K562 (cell line): ENCODE results near the gene STXBP6. TPM values are rescaled to one million over a fixed set of nuclear protein-coding genes. Genes with fewer than 3 reads are reported as not detected.

Experiments used
- ATAC-seq: fragments of 200-7000 bp; cut with Tn5 transposase; 3 replicates; pipeline ENCODE4 v1.9.1; 2020; ENCODE audit warnings: moderate library complexity
- BruUV-seq: library from RNA; stranded (reverse); fragments of 400-500 nt; replicated peaks from 2 replicates; lab custom pipeline; 2021; lab: Mats Ljungman, UMichigan
- CTCF ChIA-PET: fragments of 300-600 bp; formaldehyde crosslinking; extraction: SDS; loops from one replicate; lab custom pipeline; 2021; ENCODE audit warnings: low intra/inter-chr PET ratio; lab: Yijun Ruan, JAX
- POLR2A ChIA-PET: fragments of 300-600, 350-650 bp; sonication (Branson Sonifier 250); formaldehyde crosslinking; extraction: SDS; loops from one replicate; lab custom pipeline; 2021; ENCODE audit warnings: antibody characterized with exemption, inconsistent platforms; lab: Yijun Ruan, JAX
- DNase-seq, 4 experiments: peaks; one replicate each; pipeline versions ENCODE4 v3.0.0 to v3.0.0-alpha.2; 2011 to 2018; ENCODE audit warnings: low spot score in 3 of 4, mixed read lengths in 3 of 4; ENCODE audit errors: extremely low read depth in 1 of 4
- FAIRE-seq: peaks from 2 replicates; lab custom pipeline; 2011; peaks lifted over from hg19 to GRCh38; lab: Jason Lieb, UNC
- H2AFZ ChIP-seq: 2 replicates; pipeline ENCODE4 v1.6.0; 2011; ENCODE audit warnings: low read depth, low read length, control low read depth, inconsistent platforms
- H3K27ac ChIP-seq: fragments of 200-600 bp; 3 replicates; pipeline ENCODE4 v1.8.0; 2011; ENCODE audit warnings: low read depth, mild to moderate bottlenecking, control low read depth, inconsistent platforms, low read length, moderate library complexity, mixed read lengths; ENCODE audit errors: extremely low read depth
- H3K27me3 ChIP-seq, 2 experiments: fragments of 300-600 bp in 1 of 2; 2 replicates in 1 of 2; 3 replicates in 1 of 2; pipeline versions ENCODE4 v1.6.0 to v1.8.0; 2011; ENCODE audit warnings: inconsistent platforms in 2 of 2, low read length in 2 of 2, mild to moderate bottlenecking in 1 of 2, mixed read lengths in 1 of 2, moderate library complexity in 1 of 2; ENCODE audit not compliant: control insufficient read depth in 2 of 2, insufficient read depth in 2 of 2
- H3K36me3 ChIP-seq: fragments of 300-600 bp; 3 replicates; pipeline ENCODE4 v1.8.0; 2011; ENCODE audit warnings: mild to moderate bottlenecking, low read length, inconsistent platforms; ENCODE audit not compliant: control insufficient read depth, insufficient read depth
- H3K4me1 ChIP-seq, 2 experiments: fragments of 200-600 bp in 1 of 2; replicated peaks in 1 of 2; 2 replicates in 1 of 2; 3 replicates in 1 of 2; pipeline versions ENCODE4 v1.5.1 to v1.8.0; 2011; ENCODE audit warnings: inconsistent platforms in 2 of 2, low read length in 2 of 2, mild to moderate bottlenecking in 1 of 2, mixed read lengths in 1 of 2, moderate library complexity in 1 of 2; ENCODE audit not compliant: control insufficient read depth in 2 of 2, insufficient read depth in 2 of 2
- H3K4me2 ChIP-seq: 2 replicates; pipeline ENCODE4 v1.6.1; 2011; ENCODE audit warnings: low read length, control low read depth, inconsistent platforms, mixed read lengths; ENCODE audit not compliant: insufficient read depth
- H3K4me3 ChIP-seq: fragments of 200-600 bp; sonication (generic), shearing (Covaris generic); 2 replicates; pipeline ENCODE4 v1.5.1; 2016; ENCODE audit warnings: control low read depth, inconsistent platforms
- H3K79me2 ChIP-seq: fragments of 200-600 bp; 3 replicates; pipeline ENCODE4 v1.8.0; 2011; ENCODE audit warnings: low read length, inconsistent platforms; ENCODE audit not compliant: control insufficient read depth, insufficient read depth
- H3K9ac ChIP-seq, 2 experiments: 2 replicates each; pipeline versions ENCODE4 v1.6.0 to v1.6.1; 2011; ENCODE audit warnings: low read depth in 2 of 2, low read length in 2 of 2, control low read depth in 1 of 2, inconsistent platforms in 1 of 2, mild to moderate bottlenecking in 1 of 2, mixed read lengths in 1 of 2; ENCODE audit not compliant: insufficient read depth in 1 of 2
- H3K9me1 ChIP-seq: one replicate; pipeline ENCODE4 v1.6.0; 2011; ENCODE audit warnings: inconsistent platforms, mild to moderate bottlenecking, low read length, moderate library complexity; ENCODE audit not compliant: control insufficient read depth, insufficient read depth
- H3K9me3 ChIP-seq: replicated peaks from 2 replicates; pipeline ENCODE4 v1.5.1; 2011; ENCODE audit warnings: low read depth, low read length, inconsistent platforms; ENCODE audit not compliant: control insufficient read depth, insufficient read depth
- H4K20me1 ChIP-seq: replicated peaks from 2 replicates; pipeline ENCODE4 v1.6.1; 2011; ENCODE audit warnings: low read length, inconsistent platforms, mixed read lengths; ENCODE audit not compliant: control insufficient read depth, insufficient read depth
- CREB3 ChIP-seq: fragments of 450-650 bp; conservative IDR thresholded peaks from 2 replicates; pipeline ENCODE4 v1.6.1; 2016; ENCODE audit warnings: missing genetic modification characterization, low read depth, mild to moderate bottlenecking, missing compliant biosample characterization, moderate library complexity
- CUX1 ChIP-seq: fragments of 200-800 bp; sonication (Bioruptor generic); IDR thresholded peaks from 2 replicates; pipeline ENCODE4 v1.6.1; 2016; ENCODE audit warnings: missing genetic modification characterization, missing compliant biosample characterization
- DIDO1 ChIP-seq: fragments of 450-650 bp; IDR thresholded peaks from 2 replicates; pipeline ENCODE4 v1.6.1; 2016; ENCODE audit warnings: low read depth, missing biosample characterization, missing genetic modification characterization
- EHMT2 ChIP-seq: fragments of 450-650 bp; IDR thresholded peaks from 2 replicates; pipeline ENCODE4 v1.6.1; 2018; ENCODE audit warnings: antibody characterized with exemption
- LARP7 ChIP-seq: fragments of 450-650 bp; IDR thresholded peaks from 2 replicates; pipeline ENCODE4 v1.6.1; 2016
- NFXL1 ChIP-seq: fragments of 450-650 bp; formaldehyde crosslinking; IDR thresholded peaks from 2 replicates; pipeline ENCODE4 v1.4.0; 2021; ENCODE audit warnings: mild to moderate bottlenecking
- POLR3G ChIP-seq: IDR thresholded peaks from 2 replicates; pipeline ENCODE4 v1.6.1; 2011; ENCODE audit not compliant: insufficient read length, insufficient replicate concordance; ENCODE audit errors: extremely low read depth
- TAF7 ChIP-seq: fragments of 450-650 bp; IDR thresholded peaks from 2 replicates; pipeline ENCODE4 v1.6.1; 2016; ENCODE audit warnings: missing genetic modification characterization, missing compliant biosample characterization
- USF1 ChIP-seq: sonication (generic); formaldehyde crosslinking; IDR thresholded peaks from 2 replicates; pipeline ENCODE4 v1.9.0; 2022; ENCODE audit warnings: mild to moderate bottlenecking, missing genetic modification reagents
- ZFP30 ChIP-seq: fragments of 250-450 bp; sonication (Bioruptor Pico); IDR thresholded peaks from 2 replicates; pipeline ENCODE4 v1.8.0; 2022; ENCODE audit warnings: moderate library complexity, mild to moderate bottlenecking, inconsistent platforms, borderline replicate concordance
- WGBS: fragments of 100-300 bp; shearing (Covaris generic); methylation state at CpG from one replicate; pipeline ENCODE4 v1.1.6; 2016; ENCODE audit warnings: low coverage, mixed read lengths; ENCODE audit not compliant: insufficient coverage; ENCODE audit errors: missing lambda C conversion rate; 5-methylcytosine and 5-hydroxymethylcytosine counted together
- in situ Hi-C: fragments of 300-500 bp; cut with MboI; formaldehyde crosslinking; loops from 4 replicates; pipeline ENCODE4 v1.15.0; 2018; ENCODE audit warnings: inconsistent platforms, mixed read lengths
- intact Hi-C: fragments of 100-400 bp; cut with micrococcal nuclease; formaldehyde crosslinking; loops from 2 replicates; pipeline ENCODE4 v1.14.2; 2022
- polyA plus RNA-seq, 8 experiments: library from polyadenylated mRNA; depleted of rRNA in 4 of 8; stranded (reverse) in 5 of 8; unstranded in 3 of 8; fragments of >200 nt; fragmentation: Nextera tagmentation in 2 of 8; fragmentation: Illumina TruSeq in 1 of 8; extraction: Ambion mirVana in 2 of 8; extraction: Trizol in 1 of 8; gene quantifications; 2 replicates each; pipeline versions ENCODE4 v1.2.1 to v1.2.3, GENCODE V29; 2011 to 2014; ENCODE audit warnings: inconsistent platforms in 1 of 8, missing spikeins in 1 of 8
- total RNA-seq, 7 experiments: library from RNA; depleted of rRNA in 6 of 7; stranded (reverse); fragments of >200 nt in 6 of 7; fragmentation: Illumina TruSeq in 2 of 7; extraction: Trizol in 2 of 7; gene quantifications; 2 replicates each; pipeline versions ENCODE4 v1.2.1 to v1.2.3, GENCODE V29; 2011 to 2021; ENCODE audit warnings: low replicate concordance in 1 of 7
- TF ChIP-seq, protein P1 (sequence below): fragments of 250-450 bp; sonication (Bioruptor Pico); IDR thresholded peaks from 2 replicates; pipeline ENCODE4 v1.5.1; 2021; ENCODE audit warnings: mild to moderate bottlenecking
- TF ChIP-seq, protein P2 (sequence below), 2 experiments: fragments of 200-800 bp in 1 of 2; sonication (Bioruptor generic) in 1 of 2; sonication (generic) in 1 of 2; formaldehyde crosslinking in 1 of 2; IDR thresholded peaks in 1 of 2; conservative IDR thresholded peaks in 1 of 2; 2 replicates each; pipeline versions ENCODE4 v1.5.0 to v1.6.1; 2016 to 2020; ENCODE audit warnings: missing compliant biosample characterization in 1 of 2, missing genetic modification characterization in 1 of 2, missing genetic modification reagents in 1 of 2

The STXBP6 gene
- total and polyA plus RNA-seq, 9 of the 15 experiments (the other 6 are each of a cell fraction or from before 2014, with no cell fraction given) = 0.27 to 0.89 (median 0.59) TPM

DNA sequence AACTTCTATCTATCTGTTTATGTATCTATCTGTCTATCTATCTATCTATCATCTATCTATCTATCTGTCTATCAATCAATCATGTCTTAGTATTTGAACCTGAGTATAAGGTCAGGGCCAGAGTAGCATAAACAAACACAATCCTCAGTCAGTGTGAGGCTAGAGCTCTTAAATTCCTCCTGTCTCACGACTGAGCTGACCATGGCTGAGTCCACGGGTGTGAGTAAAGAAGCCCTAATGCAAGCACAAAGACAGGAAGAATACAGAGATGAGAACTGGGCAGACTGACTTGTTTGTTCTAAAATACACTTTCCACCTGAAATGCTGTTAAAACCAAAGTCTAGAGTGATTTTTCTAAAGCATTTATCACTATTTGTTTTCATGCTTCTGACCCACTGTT lies 47.2 kb upstream of the STXBP6 start:
- no peak for DNase-seq
- ChIA-PET POLR2A (no interaction called here), CTCF (no interaction called here)
- Histone ChIP-seq H4K20me1 (no peaks in the 10 kb centered on the region), H3K27me3 (no peaks in the 10 kb centered on the region), H3K36me3 (no peaks in the 10 kb centered on the region), H3K79me2 (no peaks in the 10 kb centered on the region), H3K4me1 (no peaks in the 10 kb centered on the region), H3K4me3 (no peak overlapping the region), H3K9me1 (no peaks in the 10 kb centered on the region), H3K9me3 (no peaks in the 10 kb centered on the region), H2AFZ (no peak overlapping the region), H3K4me2 (no peak overlapping the region), H3K27ac (no peak overlapping the region), H3K9ac (no peak overlapping the region)
- no peak for ATAC-seq
- FAIRE-seq = no peak
- in situ Hi-C loops = no loop called here
- 0% methylated on average over 2 of the region's 2 CpGs for WGBS
- intact Hi-C loops = no loop called here
- no TSS peak for BruUV-seq
- TF ChIP-seq ZFP30 (CRISPR knock-in tag) = no peak
- TF ChIP-seq, protein P1, sequence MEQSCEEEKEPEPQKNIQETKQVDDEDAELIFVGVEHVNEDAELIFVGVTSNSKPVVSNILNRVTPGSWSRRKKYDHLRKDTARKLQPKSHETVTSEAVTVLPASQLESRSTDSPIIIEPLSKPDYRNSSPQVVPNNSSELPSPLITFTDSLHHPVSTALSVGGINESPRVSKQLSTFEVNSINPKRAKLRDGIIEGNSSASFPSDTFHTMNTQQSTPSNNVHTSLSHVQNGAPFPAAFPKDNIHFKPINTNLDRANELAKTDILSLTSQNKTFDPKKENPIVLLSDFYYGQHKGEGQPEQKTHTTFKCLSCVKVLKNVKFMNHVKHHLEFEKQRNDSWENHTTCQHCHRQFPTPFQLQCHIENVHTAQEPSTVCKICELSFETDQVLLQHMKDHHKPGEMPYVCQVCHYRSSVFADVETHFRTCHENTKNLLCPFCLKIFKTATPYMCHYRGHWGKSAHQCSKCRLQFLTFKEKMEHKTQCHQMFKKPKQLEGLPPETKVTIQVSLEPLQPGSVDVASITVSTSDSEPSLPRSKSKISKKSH (CRISPR knock-in tag) = no peak
- no peak for TF ChIP-seq LARP7
- TF ChIP-seq USF1 (CRISPR knock-in tag) = no peak
- TF ChIP-seq EHMT2 = no peak
- TF ChIP-seq NFXL1 (CRISPR knock-in tag) = no peak
- TF ChIP-seq CUX1 (CRISPR knock-in tag) = no peak
- TF ChIP-seq DIDO1 = no peak
- no peak for TF ChIP-seq TAF7 (tag)
- TF ChIP-seq CREB3 = no peak
- TF ChIP-seq POLR3G = no peak
- TF ChIP-seq, protein P2, sequence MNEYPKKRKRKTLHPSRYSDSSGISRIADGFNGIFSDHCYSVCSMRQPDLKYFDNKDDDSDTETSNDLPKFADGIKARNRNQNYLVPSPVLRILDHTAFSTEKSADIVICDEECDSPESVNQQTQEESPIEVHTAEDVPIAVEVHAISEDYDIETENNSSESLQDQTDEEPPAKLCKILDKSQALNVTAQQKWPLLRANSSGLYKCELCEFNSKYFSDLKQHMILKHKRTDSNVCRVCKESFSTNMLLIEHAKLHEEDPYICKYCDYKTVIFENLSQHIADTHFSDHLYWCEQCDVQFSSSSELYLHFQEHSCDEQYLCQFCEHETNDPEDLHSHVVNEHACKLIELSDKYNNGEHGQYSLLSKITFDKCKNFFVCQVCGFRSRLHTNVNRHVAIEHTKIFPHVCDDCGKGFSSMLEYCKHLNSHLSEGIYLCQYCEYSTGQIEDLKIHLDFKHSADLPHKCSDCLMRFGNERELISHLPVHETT (CRISPR knock-in tag; conservative IDR thresholded peaks at IDR 0.05 in 1 of 2, IDR thresholded peaks at IDR 0.05 in 1 of 2) = no peak
